ENCODE measurements around the gene LMX1B.

LMX1B gene

DNA sequence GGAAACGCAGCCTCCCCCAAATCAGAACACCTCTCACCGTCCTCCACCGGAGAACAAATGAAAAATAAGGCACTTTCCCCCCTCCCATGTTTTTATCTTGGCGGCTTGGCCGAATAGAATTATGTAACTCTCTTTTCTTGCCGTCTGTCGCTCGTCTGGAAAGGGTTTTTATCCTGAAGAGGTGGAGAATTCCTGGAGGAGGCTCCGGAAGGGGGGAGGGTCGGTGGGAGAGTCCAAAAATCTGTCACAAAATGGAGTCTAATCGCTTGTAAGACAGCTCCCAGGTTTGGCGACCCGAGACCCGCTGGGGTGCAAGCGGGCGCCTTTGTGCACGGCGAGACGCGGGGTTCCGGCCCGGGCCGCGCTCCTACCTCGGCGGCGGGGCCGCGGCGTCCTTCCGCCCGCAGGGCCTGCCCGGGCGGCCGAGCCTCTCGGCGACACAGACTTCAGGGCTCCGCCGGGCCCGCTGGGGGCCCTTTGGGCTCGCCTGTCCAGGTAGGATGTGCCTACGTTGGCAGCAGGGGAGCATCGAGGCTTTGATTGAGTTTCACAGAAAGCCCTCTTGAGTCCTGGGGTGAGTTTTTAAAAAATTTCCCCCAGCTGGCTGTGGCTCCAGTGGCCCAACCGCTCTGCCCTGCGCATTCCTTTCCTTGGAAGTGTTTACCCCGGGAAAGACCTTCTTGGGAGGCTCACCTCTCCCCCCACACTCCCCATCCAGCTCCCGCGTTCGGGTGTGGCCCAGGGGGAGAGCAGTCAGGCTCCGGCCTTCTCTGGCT is 5.0 kb downstream of the LMX1B start:
- DNase-seq: no peak

DNA sequence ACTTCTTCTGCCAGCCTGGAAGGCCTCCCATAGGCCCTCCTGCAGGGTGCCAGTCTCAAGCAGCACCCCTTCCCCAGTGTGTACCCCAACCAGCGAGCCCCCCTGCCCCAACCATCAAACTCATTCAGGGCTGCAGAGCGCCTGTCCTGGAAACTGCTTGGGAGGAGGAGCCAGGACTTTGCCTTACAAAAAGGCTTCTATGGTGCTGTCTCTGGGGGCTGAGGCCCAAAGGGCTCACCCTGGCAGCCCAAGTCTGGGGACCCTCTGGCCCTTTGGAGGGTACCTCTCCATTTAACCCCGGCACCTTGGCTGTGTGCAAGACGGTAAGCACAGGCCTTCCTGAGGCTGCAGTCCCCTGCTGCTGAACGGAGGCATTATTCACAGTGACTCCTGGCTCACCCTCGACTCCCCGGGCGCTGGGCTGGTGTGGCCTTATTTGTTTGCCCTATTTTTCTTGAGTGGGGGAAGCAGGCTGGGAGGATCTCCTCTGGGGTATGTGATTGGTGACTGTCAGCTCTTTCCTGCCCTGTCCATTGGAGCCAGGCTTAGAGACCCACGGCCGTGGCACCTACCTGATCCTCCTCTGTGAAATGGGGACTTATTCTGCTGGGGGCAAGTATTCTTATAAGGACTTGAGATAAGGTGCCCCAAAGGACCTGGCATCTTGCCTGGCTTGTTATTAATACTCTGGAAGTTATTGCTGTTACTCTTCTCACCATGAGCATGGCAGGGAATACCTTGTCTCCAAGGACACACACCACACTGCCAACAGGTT is 5.8 kb downstream of the LMX1B start:
- DNase-seq: no peak

GRCh38 chr9:126620478-126620877 is 6.8 kb downstream of the LMX1B start:
- no peak for DNase-seq

GRCh38 chr9:126621061-126621918 is 7.6 kb downstream of the LMX1B start:
- DNase-seq: no peak

GRCh38 chr9:126621919-126622735 is 8.4 kb downstream of the LMX1B start:
- no peak for DNase-seq

DNA sequence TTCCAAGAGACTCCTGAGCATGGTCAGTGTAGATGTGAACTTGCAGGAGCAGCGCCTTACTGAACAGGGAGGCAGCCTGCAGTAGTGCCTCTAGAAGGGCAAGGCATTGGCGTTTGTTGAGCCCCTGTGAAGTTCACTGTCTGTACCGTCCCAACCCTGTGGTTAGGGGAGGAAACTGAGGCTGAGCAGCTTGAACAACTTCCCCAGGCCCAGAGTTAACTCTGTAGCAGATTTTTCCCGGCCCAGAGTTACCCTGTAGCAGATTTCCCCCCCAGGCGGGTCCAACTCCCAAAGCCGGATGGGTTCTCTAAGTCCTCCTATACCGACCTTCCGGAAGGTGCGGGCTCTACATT is 9.6 kb downstream of the LMX1B start:
- DNase-seq: no peak

DNA sequence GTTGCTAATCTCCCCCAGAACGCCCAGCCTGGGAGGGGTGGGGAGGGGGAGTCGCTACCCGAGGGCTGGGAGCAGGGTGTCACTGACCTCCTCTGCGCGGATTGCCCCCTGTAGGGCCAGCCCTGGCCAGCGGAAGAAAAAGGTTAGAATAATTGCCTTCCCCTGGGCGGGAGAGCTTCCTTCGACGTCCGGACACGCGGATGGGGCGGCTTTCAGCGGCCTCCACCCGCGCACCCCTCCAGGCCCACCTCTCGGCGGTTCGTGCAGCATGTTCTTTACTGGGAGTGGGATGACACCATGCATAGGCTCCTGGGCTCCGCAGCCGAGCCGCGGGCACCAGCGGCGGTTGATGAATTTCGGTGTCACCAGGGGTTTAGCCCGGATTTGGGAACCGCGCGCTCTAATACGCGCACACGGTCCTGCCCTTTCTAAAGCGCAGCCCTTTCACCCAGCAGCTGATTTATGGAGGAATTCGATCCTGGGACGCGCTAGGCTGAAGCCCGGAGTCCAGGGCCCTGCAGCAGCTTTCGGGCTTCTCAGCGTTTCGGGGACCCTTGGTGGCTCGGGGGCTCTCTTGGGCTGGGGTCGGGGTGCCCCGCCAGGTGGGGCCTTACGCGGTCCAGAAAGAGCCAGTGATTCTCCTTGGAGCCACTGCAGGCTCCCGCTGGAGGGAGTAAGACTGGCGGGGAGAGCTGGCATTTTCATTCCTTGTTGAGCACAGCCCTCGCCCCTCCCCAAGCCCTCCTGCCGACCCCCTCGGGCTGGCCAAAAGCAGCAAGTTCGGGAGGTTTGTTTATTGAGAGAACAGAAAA is 10.1 kb downstream of the LMX1B start:
- no peak for DNase-seq

GRCh38 chr9:126624479-126624826 is 10.7 kb downstream of the LMX1B start:
- DNase-seq: no peak

DNA sequence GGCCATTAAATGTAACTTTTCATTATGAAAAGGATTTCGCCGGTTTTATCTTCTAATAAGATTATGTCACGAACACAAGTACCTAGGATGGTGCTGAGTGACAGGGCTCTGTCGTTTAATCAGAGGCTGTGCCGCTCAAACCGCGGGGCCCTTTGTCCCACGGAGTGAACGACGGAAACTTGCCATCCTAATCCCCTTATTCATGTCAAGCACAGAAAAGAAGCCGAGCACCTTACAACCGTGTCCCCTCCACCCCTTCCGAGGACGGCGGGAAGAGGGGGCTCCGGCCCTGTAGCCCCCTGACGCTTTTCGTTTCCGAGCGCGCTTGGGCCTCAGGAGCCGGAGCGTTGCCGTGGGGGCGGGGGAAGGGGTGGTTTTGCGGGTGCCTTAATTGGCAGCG is 11.2 kb downstream of the LMX1B start:
- no peak for DNase-seq

- DNase-seq: no peak
These were observed 11.8 kb downstream of the LMX1B start for GRCh38 chr9:126625329-126626126.

DNA sequence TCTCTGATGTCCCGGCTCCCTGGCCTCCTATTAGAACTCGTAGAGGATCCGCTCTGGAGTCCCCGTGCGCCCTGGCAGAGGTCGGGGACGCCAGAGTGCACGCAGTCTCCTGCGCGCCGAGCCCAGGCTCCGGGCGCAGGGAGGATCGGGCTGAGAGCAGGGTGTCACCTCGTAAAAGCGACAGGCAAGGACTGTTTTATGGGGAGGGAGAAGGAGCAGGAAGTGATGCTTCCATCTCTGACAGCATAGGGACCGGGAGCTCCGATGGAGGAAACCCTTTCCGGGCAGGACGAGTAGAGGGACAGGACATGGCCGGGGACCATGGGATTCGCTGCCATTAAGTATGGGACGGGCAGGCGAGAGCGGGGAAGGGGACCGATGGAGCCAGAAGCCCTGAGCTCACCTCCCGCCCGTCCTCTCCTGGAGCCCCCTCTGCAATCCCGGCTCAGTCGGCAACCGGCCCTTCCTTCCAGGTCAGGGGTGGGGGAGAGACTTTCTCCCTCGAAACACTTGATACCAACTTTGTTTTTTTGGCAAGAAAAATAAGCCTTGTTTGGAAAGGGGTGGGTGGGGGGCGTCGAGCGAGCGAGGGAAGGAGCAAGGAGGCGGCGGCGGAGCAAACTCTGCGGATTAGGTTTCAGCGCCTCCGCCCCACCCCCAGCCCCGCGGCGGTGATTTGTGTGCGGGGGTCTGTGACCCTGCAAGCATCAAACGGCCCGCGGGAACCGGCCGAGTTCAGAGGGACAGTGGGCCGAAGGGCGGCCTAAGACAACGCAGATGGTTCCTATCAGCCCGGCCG is 12.6 kb downstream of the LMX1B start:
- DNase-seq: no peak

- DNase-seq: no peak
These were observed 13.2 kb downstream of the LMX1B start for GRCh38 chr9:126626926-126627233.

GRCh38 chr9:126628146-126628545 is 14.4 kb downstream of the LMX1B start:
- no peak for DNase-seq

DNA sequence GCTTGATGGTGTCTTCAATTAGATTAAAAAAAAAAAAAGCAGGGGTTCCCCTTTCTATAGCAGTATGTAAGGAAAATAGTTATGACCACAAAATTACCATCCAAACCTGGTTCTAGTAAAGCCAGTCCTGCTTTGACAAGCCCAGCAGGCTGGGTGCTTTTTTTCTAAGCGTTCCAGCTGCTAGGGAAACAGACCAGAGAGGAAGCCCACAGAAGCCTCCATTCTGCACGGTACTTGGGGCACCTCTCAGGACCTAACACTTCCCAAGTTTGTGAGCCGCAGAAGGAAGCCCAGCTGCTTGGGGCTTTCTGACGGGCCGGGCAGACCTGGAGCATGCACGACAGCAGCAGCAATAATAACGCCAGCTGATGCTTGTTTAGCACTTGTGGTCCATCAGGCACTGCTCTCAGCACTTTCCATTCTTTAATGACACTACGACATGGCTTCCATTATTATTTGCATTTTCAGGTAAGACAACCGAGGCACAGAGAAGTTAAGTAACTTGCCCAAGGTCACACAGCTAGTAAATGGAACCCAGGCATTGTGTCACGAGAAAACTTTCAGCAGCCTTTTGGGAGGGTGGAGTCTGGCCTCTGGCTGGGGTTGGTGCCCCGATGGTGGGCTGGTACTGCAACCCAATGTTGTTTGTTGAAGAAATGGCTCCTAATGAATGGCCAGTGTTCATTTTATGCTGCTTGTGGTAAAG is 15.4 kb downstream of the LMX1B start:
- no peak for DNase-seq

- DNase-seq: no peak
These were observed 16.9 kb downstream of the LMX1B start for GRCh38 chr9:126630458-126631237.

GRCh38 chr9:126631254-126631653 is 17.5 kb downstream of the LMX1B start:
- no peak for DNase-seq

DNA sequence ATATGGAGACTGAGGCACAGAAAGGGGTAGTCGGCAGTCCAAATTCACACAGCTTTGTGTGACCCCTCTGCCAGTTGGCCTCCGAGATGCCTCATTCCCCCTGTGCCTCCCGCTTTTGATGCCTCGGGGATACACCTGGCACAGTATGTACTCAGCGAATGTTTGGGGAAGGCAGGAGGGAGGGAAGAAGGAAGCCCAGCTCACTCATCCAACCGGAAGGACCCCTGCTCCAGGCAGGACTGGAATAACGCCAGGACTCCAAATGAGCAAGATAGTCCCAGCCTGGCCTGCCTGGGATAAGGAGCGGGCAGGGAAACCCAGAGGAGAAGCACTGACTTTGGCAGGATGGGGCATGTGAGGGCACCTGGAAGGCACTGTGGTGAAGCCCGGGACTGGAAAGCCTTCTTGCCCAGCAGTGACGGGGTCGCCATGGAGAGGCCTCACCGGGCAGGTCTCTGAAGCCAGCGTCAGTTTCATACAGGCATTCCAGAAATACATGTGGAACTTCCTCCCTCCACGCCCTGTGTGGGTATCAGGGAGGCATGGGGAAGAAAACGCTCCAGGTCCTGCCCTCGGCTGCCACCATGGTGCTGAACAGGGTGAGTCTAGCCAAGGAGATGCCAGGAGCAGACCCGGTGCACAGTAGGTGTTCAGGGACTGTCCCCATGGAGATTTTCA is 20.3 kb downstream of the LMX1B start:
- DNase-seq: no peak

DNA sequence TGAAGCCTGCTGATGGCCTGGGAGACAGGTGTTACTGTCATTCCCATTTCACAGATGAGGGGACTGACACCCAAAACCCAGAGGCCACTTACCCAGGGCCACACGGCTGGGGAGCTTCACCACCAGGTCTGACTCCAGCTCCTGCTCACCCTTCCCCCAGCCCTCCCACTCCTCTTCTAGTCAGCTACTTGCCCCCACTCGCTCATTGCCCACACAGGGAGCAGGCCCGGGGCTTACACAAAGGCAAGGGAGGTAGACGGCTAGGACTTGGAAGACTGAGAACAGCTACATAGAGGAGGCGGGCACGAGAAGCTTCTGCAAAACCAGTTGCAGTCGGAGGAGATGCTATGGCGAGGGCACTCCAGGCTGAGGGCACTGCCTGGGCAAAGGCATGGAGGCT is 21.3 kb downstream of the LMX1B start:
- no peak for DNase-seq
